K562 (cell line): ENCODE results near the gene FIGNL1. TPM values are rescaled to one million over a fixed set of nuclear protein-coding genes. Genes with fewer than 3 reads are reported as not detected.

Source experiments
- ATAC-seq: fragments of 200-7000 bp; cut with Tn5 transposase; 3 replicates; pipeline ENCODE4 v1.9.1; 2020; ENCODE audit warnings: moderate library complexity
- BruUV-seq: library from RNA; stranded (reverse); fragments of 400-500 nt; replicated peaks from 2 replicates; lab custom pipeline; 2021; lab: Mats Ljungman, UMichigan
- CTCF ChIA-PET: fragments of 300-600 bp; formaldehyde crosslinking; extraction: SDS; loops from one replicate; lab custom pipeline; 2021; ENCODE audit warnings: low intra/inter-chr PET ratio; lab: Yijun Ruan, JAX
- POLR2A ChIA-PET: fragments of 300-600, 350-650 bp; sonication (Branson Sonifier 250); formaldehyde crosslinking; extraction: SDS; loops from one replicate; lab custom pipeline; 2021; ENCODE audit warnings: antibody characterized with exemption, inconsistent platforms; lab: Yijun Ruan, JAX
- DNase-seq, 4 experiments: peaks; one replicate each; pipeline versions ENCODE4 v3.0.0 to v3.0.0-alpha.2; 2011 to 2018; ENCODE audit warnings: low spot score in 3 of 4, mixed read lengths in 3 of 4; ENCODE audit errors: extremely low read depth in 1 of 4
- FAIRE-seq: peaks from 2 replicates; lab custom pipeline; 2011; peaks lifted over from hg19 to GRCh38; lab: Jason Lieb, UNC
- H2AFZ ChIP-seq: 2 replicates; pipeline ENCODE4 v1.6.0; 2011; ENCODE audit warnings: low read depth, low read length, control low read depth, inconsistent platforms
- H3K27ac ChIP-seq: fragments of 200-600 bp; 3 replicates; pipeline ENCODE4 v1.8.0; 2011; ENCODE audit warnings: low read depth, mild to moderate bottlenecking, control low read depth, inconsistent platforms, low read length, moderate library complexity, mixed read lengths; ENCODE audit errors: extremely low read depth
- H3K27me3 ChIP-seq, 2 experiments: fragments of 300-600 bp in 1 of 2; 2 replicates in 1 of 2; 3 replicates in 1 of 2; pipeline versions ENCODE4 v1.6.0 to v1.8.0; 2011; ENCODE audit warnings: inconsistent platforms in 2 of 2, low read length in 2 of 2, mild to moderate bottlenecking in 1 of 2, mixed read lengths in 1 of 2, moderate library complexity in 1 of 2; ENCODE audit not compliant: control insufficient read depth in 2 of 2, insufficient read depth in 2 of 2
- H3K36me3 ChIP-seq: fragments of 300-600 bp; 3 replicates; pipeline ENCODE4 v1.8.0; 2011; ENCODE audit warnings: mild to moderate bottlenecking, low read length, inconsistent platforms; ENCODE audit not compliant: control insufficient read depth, insufficient read depth
- H3K4me1 ChIP-seq, 2 experiments: fragments of 200-600 bp in 1 of 2; replicated peaks in 1 of 2; 2 replicates in 1 of 2; 3 replicates in 1 of 2; pipeline versions ENCODE4 v1.5.1 to v1.8.0; 2011; ENCODE audit warnings: inconsistent platforms in 2 of 2, low read length in 2 of 2, mild to moderate bottlenecking in 1 of 2, mixed read lengths in 1 of 2, moderate library complexity in 1 of 2; ENCODE audit not compliant: control insufficient read depth in 2 of 2, insufficient read depth in 2 of 2
- H3K4me2 ChIP-seq: 2 replicates; pipeline ENCODE4 v1.6.1; 2011; ENCODE audit warnings: low read length, control low read depth, inconsistent platforms, mixed read lengths; ENCODE audit not compliant: insufficient read depth
- H3K4me3 ChIP-seq: fragments of 200-600 bp; sonication (generic), shearing (Covaris generic); 2 replicates; pipeline ENCODE4 v1.5.1; 2016; ENCODE audit warnings: control low read depth, inconsistent platforms
- H3K79me2 ChIP-seq: fragments of 200-600 bp; 3 replicates; pipeline ENCODE4 v1.8.0; 2011; ENCODE audit warnings: low read length, inconsistent platforms; ENCODE audit not compliant: control insufficient read depth, insufficient read depth
- H3K9ac ChIP-seq, 2 experiments: 2 replicates each; pipeline versions ENCODE4 v1.6.0 to v1.6.1; 2011; ENCODE audit warnings: low read depth in 2 of 2, low read length in 2 of 2, control low read depth in 1 of 2, inconsistent platforms in 1 of 2, mild to moderate bottlenecking in 1 of 2, mixed read lengths in 1 of 2; ENCODE audit not compliant: insufficient read depth in 1 of 2
- H3K9me1 ChIP-seq: one replicate; pipeline ENCODE4 v1.6.0; 2011; ENCODE audit warnings: inconsistent platforms, mild to moderate bottlenecking, low read length, moderate library complexity; ENCODE audit not compliant: control insufficient read depth, insufficient read depth
- H3K9me3 ChIP-seq: replicated peaks from 2 replicates; pipeline ENCODE4 v1.5.1; 2011; ENCODE audit warnings: low read depth, low read length, inconsistent platforms; ENCODE audit not compliant: control insufficient read depth, insufficient read depth
- H4K20me1 ChIP-seq: replicated peaks from 2 replicates; pipeline ENCODE4 v1.6.1; 2011; ENCODE audit warnings: low read length, inconsistent platforms, mixed read lengths; ENCODE audit not compliant: control insufficient read depth, insufficient read depth
- IRF2 ChIP-seq: sonication (generic); formaldehyde crosslinking; IDR thresholded peaks from 2 replicates; pipeline ENCODE4 v1.8.1; 2022; ENCODE audit warnings: mild to moderate bottlenecking, missing genetic modification reagents
- NR0B1 ChIP-seq: fragments of 450-650 bp; IDR thresholded peaks from one replicate; pipeline ENCODE4 v1.6.1; 2018; ENCODE audit warnings: mild to moderate bottlenecking, moderate library complexity; ENCODE audit not compliant: partially characterized antibody
- PCBP1 ChIP-seq: fragments of 200-400 bp; formaldehyde crosslinking; IDR thresholded peaks from 2 replicates; pipeline ENCODE4 v1.6.1; 2018; ENCODE audit warnings: mild to moderate bottlenecking, low read depth, low read length; ENCODE audit not compliant: poor library complexity, severe bottlenecking
- POLR2AphosphoS2 ChIP-seq: IDR thresholded peaks from 2 replicates; pipeline ENCODE4 v1.6.1; 2012; ENCODE audit warnings: low read length, improper control_type of control experiment
- SFPQ ChIP-seq: fragments of 200-400 bp; formaldehyde crosslinking; IDR thresholded peaks from 2 replicates; pipeline ENCODE4 v1.6.1; 2017; ENCODE audit warnings: mild to moderate bottlenecking, low read depth, low read length, moderate library complexity
- SMAD1 ChIP-seq: fragments of 150-350 bp; IDR thresholded peaks from 2 replicates; pipeline ENCODE4 v1.6.1; 2014; ENCODE audit warnings: low read length, low read depth; ENCODE audit not compliant: partially characterized antibody
- STAT5A ChIP-seq: IDR thresholded peaks from 2 replicates; pipeline ENCODE4 v1.6.1; 2012; ENCODE audit warnings: low read length, inconsistent platforms, borderline replicate concordance
- TFAM ChIP-seq: fragments of 250-450 bp; sonication (Bioruptor Pico); conservative IDR thresholded peaks from 2 replicates; pipeline ENCODE4 v1.5.0; 2021; ENCODE audit warnings: mild to moderate bottlenecking, moderate library complexity
- WGBS: fragments of 100-300 bp; shearing (Covaris generic); methylation state at CpG from one replicate; pipeline ENCODE4 v1.1.6; 2016; ENCODE audit warnings: low coverage, mixed read lengths; ENCODE audit not compliant: insufficient coverage; ENCODE audit errors: missing lambda C conversion rate; 5-methylcytosine and 5-hydroxymethylcytosine counted together
- in situ Hi-C: fragments of 300-500 bp; cut with MboI; formaldehyde crosslinking; loops from 4 replicates; pipeline ENCODE4 v1.15.0; 2018; ENCODE audit warnings: inconsistent platforms, mixed read lengths
- intact Hi-C: fragments of 100-400 bp; cut with micrococcal nuclease; formaldehyde crosslinking; loops from 2 replicates; pipeline ENCODE4 v1.14.2; 2022
- polyA plus RNA-seq, 8 experiments: library from polyadenylated mRNA; depleted of rRNA in 4 of 8; stranded (reverse) in 5 of 8; unstranded in 3 of 8; fragments of >200 nt; fragmentation: Nextera tagmentation in 2 of 8; fragmentation: Illumina TruSeq in 1 of 8; extraction: Ambion mirVana in 2 of 8; extraction: Trizol in 1 of 8; gene quantifications; 2 replicates each; pipeline versions ENCODE4 v1.2.1 to v1.2.3, GENCODE V29; 2011 to 2014; ENCODE audit warnings: inconsistent platforms in 1 of 8, missing spikeins in 1 of 8
- total RNA-seq, 7 experiments: library from RNA; depleted of rRNA in 6 of 7; stranded (reverse); fragments of >200 nt in 6 of 7; fragmentation: Illumina TruSeq in 2 of 7; extraction: Trizol in 2 of 7; gene quantifications; 2 replicates each; pipeline versions ENCODE4 v1.2.1 to v1.2.3, GENCODE V29; 2011 to 2021; ENCODE audit warnings: low replicate concordance in 1 of 7
- TF ChIP-seq, protein P1 (sequence below): fragments of 250-450 bp; sonication (Bioruptor Pico); IDR thresholded peaks from 2 replicates; pipeline ENCODE4 v1.4.0; 2020; ENCODE audit warnings: mild to moderate bottlenecking, moderate library complexity, borderline replicate concordance

Gene FIGNL1
- total and polyA plus RNA-seq, 9 of the 15 experiments (the other 6 are each of a cell fraction or from before 2014, with no cell fraction given): 15.5 to 48.3 (median 27.6) TPM

DNA sequence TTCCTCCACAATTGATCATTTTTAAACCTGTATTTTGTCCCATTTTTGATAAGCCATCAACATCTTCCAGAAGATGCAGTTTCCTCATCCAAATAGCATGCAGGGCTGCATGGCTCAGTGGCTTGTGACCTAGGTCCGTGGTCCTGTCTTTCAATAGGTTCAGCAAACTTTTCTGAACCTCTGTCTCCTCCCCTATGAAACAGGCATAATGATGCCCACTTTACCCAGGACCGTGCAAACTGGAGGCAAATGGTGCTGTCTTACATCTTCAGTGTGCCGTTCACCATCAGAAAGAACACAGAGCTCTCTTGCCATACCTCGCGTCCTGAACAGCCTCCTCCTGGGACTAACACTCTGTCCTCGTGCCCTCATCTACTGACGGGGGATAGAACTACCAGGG, 22.3 kb upstream of the FIGNL1 start:
- Histone ChIP-seq H3K4me2 (no peak overlapping the region), H3K27ac (no peak overlapping the region), H3K9me3 (no peaks in the 10 kb centered on the region), H3K9ac (no peak overlapping the region), H3K36me3 (no peaks in the 10 kb centered on the region), H2AFZ (no peak overlapping the region), H3K4me1 (peaks cover 3 to 6% of the 10 kb centered on the region in 2 experiments; a peak in 3 of 5 replicates), H4K20me1 (0 out of 2 replicates have a peak, but pooled peaks cover 4% of the 10 kb centered on the region), H3K9me1 (no peaks in the 10 kb centered on the region), H3K79me2 (no peaks in the 10 kb centered on the region), H3K4me3 (no peak overlapping the region), H3K27me3 (peaks cover 13 to 57% of the 10 kb centered on the region in 2 experiments; a peak in 4 of 5 replicates)
- CTCF ChIA-PET: no interaction called here
- ATAC-seq (no peak), FAIRE-seq (no peak), DNase-seq (no peak)
- intact Hi-C loops: no loop called here
- POLR2A ChIA-PET: interaction anchor here (0.6 kb wide), 1 partner anchor 149 kb away, joined by 3 read pairs; no protein-coding TSS in a partner anchor
- BruUV-seq: no TSS peak
- in situ Hi-C loops: no loop called here
- no peak for TF ChIP-seq IRF2
- no peak for TF ChIP-seq STAT5A
- no peak for TF ChIP-seq PCBP1
- 18% methylated on average over 7 of the region's 7 CpGs for WGBS

DNA sequence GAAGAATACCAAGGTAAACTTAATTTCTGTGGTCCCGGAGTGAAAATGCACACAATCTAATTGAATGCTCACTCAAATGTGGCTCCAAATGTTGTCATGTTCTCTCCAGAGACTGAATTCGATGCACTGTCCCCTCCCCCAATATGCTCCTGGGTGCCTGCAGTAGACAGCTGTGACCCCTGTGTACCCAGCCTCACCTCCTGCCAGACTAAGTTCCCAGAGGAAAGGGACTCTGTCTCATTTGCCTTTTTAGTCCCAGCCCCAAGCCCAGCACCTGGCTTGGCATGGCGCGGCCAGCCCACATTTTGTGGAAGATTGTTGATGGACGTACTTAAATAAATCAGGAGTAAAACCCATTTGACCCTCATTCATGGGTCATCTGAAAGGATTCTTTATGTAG, 21.8 kb upstream of the FIGNL1 start:
- Histone ChIP-seq H3K27me3 (peaks cover 10 to 58% of the 10 kb centered on the region in 2 experiments; a peak in 4 of 5 replicates), H3K9ac (no peak overlapping the region), H3K4me2 (no peak overlapping the region), H3K9me3 (no peaks in the 10 kb centered on the region), H3K79me2 (no peaks in the 10 kb centered on the region), H4K20me1 (0 out of 2 replicates have a peak, but pooled peaks cover 4% of the 10 kb centered on the region), H3K9me1 (no peaks in the 10 kb centered on the region), H2AFZ (no peak overlapping the region), H3K27ac (no peak overlapping the region), H3K36me3 (no peaks in the 10 kb centered on the region), H3K4me1 (peaks cover 3 to 6% of the 10 kb centered on the region in 2 experiments; a peak in 3 of 5 replicates), H3K4me3 (no peak overlapping the region)
- in situ Hi-C loops (no loop called here), intact Hi-C loops (no loop called here)
- ATAC-seq: no peak
- no peak for DNase-seq
- 35% methylated on average over 5 of the region's 5 CpGs for WGBS
- CTCF ChIA-PET: no interaction called here
- POLR2A ChIA-PET: interaction anchor here (0.6 kb wide), 1 partner anchor 150 kb away, joined by 3 read pairs; no protein-coding TSS in a partner anchor
- FAIRE-seq: no peak
- BruUV-seq: no TSS peak
- TF ChIP-seq SMAD1: no peak
- no peak for TF ChIP-seq NR0B1
- no peak for TF ChIP-seq TFAM (CRISPR knock-in tag)
- TF ChIP-seq, protein P1, sequence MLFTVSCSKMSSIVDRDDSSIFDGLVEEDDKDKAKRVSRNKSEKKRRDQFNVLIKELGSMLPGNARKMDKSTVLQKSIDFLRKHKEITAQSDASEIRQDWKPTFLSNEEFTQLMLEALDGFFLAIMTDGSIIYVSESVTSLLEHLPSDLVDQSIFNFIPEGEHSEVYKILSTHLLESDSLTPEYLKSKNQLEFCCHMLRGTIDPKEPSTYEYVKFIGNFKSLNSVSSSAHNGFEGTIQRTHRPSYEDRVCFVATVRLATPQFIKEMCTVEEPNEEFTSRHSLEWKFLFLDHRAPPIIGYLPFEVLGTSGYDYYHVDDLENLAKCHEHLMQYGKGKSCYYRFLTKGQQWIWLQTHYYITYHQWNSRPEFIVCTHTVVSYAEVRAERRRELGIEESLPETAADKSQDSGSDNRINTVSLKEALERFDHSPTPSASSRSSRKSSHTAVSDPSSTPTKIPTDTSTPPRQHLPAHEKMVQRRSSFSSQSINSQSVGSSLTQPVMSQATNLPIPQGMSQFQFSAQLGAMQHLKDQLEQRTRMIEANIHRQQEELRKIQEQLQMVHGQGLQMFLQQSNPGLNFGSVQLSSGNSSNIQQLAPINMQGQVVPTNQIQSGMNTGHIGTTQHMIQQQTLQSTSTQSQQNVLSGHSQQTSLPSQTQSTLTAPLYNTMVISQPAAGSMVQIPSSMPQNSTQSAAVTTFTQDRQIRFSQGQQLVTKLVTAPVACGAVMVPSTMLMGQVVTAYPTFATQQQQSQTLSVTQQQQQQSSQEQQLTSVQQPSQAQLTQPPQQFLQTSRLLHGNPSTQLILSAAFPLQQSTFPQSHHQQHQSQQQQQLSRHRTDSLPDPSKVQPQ (CRISPR knock-in tag): no peak
- TF ChIP-seq POLR2AphosphoS2: no peak
- no peak for TF ChIP-seq SFPQ
